NK-92 (cell line): ENCODE data around the gene NTSR1.

Experiments
- DNase-seq: peaks from one replicate; lab custom pipeline; 2025; ENCODE audit not compliant: unreplicated experiment; lab: John Stamatoyannopoulos, UW

Gene NTSR1

DNA sequence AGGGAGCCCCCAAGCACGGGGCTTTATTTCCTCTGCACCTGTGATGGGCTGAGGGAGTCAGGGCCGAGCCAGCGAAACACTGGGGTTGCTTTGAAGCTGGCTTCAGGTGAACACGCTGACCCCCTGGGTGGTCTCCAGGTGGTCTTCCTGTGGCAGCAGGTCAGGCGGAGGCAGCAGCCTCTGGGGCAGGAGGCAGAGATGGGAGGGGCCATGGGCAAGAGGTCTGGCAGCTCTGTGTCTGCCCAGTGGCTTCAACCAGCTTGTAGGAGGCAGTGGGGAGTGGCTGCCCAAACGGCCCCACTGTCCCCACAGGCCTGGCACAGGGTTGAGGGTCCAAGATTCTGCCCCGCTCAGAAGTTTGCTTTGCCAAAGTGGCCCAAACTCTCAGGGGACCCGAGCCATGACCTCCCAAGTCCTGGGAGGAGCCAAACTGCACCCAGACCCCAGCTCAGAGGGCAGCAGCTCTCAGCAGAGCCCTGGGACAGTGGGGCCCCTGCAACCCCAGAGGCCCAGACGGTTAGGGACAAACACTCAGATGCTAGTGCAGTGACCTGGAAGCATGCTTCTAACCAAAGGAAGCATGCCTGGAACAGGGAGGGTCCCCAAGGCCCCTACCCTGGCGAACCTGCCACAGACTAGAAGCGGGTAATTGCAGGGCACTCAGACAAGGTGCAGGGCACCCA, 15.3 kb downstream of the NTSR1 start:
- no peak for DNase-seq

- DNase-seq, result no peak
Measured at GRCh38 chr20:62724692-62725595, 16.3 kb downstream of the NTSR1 start.

DNA sequence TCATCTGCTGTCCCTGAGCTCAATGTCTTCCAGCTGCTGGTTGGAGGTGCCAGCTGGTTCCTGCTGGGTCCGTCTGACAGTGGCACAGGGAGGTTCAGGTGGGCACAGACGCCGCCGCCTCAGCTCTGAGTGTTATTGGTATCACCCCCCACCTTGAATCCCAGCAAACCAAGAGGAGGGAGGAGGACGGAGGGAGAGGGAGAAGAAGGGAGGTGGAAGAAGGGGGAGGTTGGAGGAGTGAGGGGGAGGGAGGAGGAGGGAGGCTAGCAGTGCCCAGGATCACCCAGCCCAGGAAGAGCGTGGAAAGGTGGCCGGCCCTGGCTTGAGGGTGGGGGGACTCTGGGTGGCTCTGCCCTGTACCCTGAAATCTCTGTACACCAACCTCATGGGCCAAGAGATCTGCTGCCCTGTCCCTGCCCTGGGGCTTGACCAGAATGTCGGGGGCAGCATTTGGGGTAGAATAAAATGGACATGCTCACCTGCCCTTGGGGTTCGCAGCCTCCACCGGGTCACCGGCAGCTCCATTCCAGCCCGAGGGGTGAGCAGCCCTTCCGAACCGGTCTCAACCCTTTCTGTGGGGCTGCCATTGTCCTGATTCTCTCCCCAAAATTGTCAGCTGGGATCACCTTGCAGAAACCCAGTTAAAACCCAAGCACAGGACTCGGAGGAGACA, 17.1 kb downstream of the NTSR1 start:
- DNase-seq, result no peak

DNA sequence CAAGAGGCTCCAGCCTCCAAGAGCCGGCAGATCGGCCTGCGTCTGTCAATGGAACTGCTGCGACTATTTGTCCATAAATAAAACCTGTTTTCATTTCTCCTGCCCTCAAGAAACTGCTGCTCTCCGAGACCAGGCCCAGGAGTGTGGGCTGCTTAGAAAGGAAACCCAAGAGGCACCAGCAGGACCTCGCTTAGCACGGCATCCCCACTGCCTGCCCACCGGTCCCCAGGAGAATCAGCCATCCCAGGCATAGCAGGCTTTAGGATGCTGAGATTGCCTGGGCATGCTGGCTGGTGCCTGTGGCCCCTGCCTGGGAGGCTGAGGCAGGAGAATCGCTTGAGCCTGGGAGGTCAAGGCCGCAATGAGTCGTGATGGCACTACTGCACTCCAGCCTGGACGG, 17.6 kb downstream of the NTSR1 start:
- DNase-seq, result no peak

DNA sequence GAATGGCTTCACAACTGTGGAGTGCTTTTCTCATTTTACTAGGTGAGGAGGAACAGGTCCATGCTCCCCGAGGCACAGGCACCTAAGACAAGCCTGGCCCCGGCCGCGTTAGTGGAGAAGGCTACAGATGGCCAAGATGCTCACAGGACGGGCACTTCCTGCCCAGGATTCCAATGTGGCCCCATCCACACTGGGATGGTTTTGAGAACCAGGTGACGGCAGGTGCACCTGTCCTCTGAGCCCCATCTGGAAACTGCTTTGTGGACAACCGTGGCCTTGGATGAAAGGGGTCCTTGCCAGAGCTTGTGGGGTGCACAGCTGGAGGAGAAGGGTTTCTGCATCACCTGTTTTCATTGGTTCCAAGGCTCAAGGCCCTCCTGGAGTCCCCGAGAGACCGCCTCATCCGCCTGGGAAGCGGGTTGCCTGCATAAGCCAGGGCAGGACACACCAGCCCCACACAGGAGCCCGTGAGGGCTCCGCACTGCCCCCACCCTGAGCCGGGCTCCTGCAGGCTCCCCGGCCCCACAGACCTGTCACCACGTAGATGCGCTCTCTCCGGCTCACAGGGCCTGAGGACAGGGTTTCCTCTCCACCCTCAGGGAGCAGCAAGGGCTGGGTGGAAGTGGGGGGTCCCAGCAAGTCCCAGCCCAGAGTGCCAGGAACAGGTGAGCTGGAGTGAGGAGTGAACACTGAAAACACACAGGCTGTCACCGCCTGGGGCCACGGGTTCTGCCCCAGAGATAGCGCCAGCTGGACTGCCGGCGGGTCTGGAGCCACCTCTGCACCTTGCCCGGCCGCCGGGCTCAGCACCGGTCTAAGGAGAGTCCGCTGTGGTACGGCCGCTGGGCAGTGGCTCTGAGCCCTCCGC, 18.3 kb downstream of the NTSR1 start:
- DNase-seq, result no peak

- DNase-seq, result no peak
Measured at GRCh38 chr20:62727584-62728027, 19.0 kb downstream of the NTSR1 start.

DNA sequence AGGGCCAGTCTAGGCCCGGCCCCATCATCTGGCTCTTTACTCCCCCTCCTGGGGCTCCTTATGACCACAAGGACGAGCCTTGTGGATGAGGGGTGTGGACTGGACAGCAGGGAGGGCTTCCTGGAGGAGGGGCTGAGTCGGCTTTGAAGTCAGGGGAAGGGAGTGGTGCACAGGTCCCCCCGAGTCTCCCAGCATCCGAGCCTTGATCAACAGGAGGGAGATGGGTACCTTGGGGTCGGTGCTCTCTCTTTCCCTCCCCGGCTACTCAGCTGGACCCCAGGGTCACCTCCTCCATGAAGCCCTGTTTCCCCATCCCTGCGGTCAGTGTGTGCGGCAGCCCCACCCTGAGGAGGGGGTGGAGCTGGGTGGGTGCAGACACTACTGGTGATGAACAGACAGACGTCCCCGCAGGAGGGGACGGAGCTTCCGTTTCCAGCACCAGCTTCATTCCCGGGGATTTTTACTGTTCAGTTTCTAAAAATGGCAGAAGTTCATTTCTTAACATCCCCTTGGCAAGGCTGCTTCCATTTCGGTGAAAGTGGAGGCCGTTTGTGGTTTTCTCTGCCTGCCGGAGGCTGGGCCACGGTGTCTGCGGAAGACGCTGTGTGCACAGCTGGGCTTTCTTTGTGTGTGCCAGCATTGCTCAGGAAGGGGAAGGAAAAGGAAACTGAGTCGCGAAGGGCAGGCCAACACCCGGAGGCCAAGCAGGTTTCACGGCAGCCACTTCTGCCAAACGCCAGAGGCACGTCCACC, 19.6 kb downstream of the NTSR1 start:
- DNase-seq, result no peak

- no peak for DNase-seq
Measured at GRCh38 chr20:62728781-62729300, 20.2 kb downstream of the NTSR1 start.

GRCh38 chr20:62730481-62730880, 21.8 kb downstream of the NTSR1 start:
- no peak for DNase-seq

GRCh38 chr20:62732031-62732760, 23.6 kb downstream of the NTSR1 start:
- no peak for DNase-seq

DNA sequence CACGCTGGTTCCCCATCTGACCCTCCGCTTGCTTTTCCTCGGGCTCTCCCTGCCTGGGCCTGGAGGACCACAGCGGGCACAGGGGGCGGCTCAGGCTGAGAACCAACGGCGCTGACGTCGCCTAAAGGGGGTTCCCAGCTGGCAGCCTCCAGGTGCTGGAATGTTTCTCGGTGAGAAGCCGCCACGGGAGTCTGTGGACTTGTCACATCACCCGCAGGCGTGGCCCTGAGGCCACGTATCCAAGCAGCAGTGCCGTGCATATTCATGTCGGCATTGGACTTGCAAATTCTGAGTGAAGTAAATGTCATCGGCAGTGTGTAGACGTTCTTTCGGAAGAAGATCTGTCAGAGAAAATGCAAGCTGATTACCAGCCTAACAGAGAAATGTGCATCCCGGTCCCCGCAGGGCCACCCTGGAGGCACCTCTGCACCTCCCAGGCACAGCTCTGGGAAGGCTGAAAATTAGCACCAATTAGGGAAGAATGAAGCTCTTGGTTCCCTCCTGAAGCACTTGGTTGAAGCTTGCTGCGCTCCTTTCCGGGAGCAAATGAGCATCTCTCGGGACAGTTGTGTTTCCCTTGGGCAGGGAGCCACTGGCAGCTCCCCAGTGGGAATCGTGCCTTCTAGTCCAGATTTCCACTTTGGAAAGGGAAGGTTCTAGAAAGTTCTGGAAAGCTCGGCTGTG, 24.3 kb downstream of the NTSR1 start:
- no peak for DNase-seq

- DNase-seq, result no peak
Measured at GRCh38 chr20:62733526-62733842, 24.8 kb downstream of the NTSR1 start.

GRCh38 chr20:62733891-62734290, 25.3 kb downstream of the NTSR1 start:
- no peak for DNase-seq

GRCh38 chr20:62734326-62734725, 25.7 kb downstream of the NTSR1 start:
- no peak for DNase-seq

DNA sequence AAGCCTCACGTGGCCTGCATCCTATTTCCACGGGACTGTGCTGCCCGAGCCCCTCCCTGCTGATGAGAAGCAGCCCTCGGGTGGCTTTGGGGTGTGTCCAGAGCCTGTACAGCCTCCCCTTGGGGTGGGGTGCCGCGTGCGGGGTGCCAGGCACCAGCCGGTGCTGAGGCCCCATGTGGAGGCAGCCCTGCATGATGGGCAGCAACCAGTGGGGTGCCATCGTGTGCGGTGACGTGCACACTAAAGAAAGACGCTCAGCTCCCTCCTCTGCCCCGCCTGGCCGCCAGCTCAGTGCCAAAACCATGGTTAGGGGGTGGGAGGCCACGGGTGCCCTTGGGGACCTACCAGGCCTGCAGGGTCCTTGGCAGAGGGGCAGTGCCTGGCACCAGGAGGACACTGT, 26.2 kb downstream of the NTSR1 start:
- no peak for DNase-seq

DNA sequence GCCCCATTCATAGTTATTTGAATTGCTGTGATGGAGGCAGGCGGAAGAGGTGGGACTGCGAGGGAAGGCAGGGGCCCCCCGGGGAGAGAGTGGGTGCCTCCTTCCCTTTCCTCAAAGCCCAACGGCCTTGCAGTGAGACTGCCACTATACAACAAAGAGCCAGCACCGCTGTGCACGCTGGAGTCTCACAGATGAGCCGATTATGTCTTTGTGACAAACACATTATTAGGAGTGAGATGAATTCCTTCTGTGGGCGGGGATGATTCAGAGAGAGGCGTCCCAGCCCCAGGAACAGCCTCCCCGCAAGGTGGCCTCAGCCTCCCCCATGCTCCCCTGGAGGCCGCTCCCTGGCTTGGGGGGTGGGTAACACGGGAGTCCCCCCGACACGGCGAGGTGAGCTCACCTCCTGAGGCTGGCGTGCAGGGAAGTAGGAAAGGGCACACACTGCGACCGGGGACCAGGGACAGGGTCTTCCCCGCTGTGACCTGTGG, 26.7 kb downstream of the NTSR1 start:
- no peak for DNase-seq

DNA sequence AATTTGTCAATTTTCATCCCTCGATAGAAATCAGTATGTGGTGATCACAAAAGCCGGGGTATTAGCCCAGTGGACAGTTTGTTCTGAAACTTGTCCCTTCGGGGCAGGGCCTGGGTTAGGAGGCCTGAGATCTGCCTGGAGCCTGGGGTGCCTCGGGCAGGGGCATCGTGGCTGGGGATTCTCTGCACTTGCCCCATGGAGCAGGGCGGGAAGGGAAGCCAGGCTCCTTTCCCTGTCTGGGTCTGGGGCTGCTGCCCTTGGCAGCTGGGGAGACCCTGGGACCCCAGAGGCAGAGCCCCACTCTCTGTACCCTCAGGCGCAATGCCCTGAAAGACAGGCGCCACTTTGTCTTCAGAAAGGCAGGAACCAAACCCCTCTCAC, 27.4 kb downstream of the NTSR1 start:
- no peak for DNase-seq

GRCh38 chr20:62736407-62737071, 27.9 kb downstream of the NTSR1 start:
- DNase-seq, result no peak
